Endothelial cell (in vitro differentiated cells): Measurements from ENCODE around the gene ZFP2. TPM values are rescaled to one million over a fixed set of nuclear protein-coding genes. Genes with fewer than 3 reads are reported as not detected.

Experiments
- DNase-seq: peaks from one replicate; pipeline ENCODE4 v3.0.0; 2021; ENCODE audit warnings: low spot score
- H3K27ac Mint-ChIP-seq: one replicate; pipeline ENCODE4 v1.8.0; 2021; ENCODE audit warnings: mixed read lengths, inconsistent platforms; ENCODE audit not compliant: unreplicated experiment
- H3K27me3 Mint-ChIP-seq: one replicate; pipeline ENCODE4 v1.8.0; 2021; ENCODE audit warnings: mild to moderate bottlenecking, moderate library complexity, mixed read lengths, inconsistent platforms; ENCODE audit not compliant: unreplicated experiment
- H3K36me3 Mint-ChIP-seq: one replicate; pipeline ENCODE4 v1.8.0; 2021; ENCODE audit warnings: mild to moderate bottlenecking, low read depth, mixed read lengths, inconsistent platforms; ENCODE audit not compliant: unreplicated experiment
- H3K4me1 Mint-ChIP-seq: one replicate; pipeline ENCODE4 v1.8.0; 2021; ENCODE audit warnings: mild to moderate bottlenecking, mixed read lengths, inconsistent platforms; ENCODE audit not compliant: unreplicated experiment
- H3K4me3 Mint-ChIP-seq: one replicate; pipeline ENCODE4 v1.8.0; 2021; ENCODE audit warnings: mild to moderate bottlenecking, mixed read lengths, inconsistent platforms; ENCODE audit not compliant: unreplicated experiment
- H3K9me3 Mint-ChIP-seq: one replicate; pipeline ENCODE4 v1.8.0; 2021; ENCODE audit warnings: mixed read lengths, inconsistent platforms; ENCODE audit not compliant: unreplicated experiment
- total RNA-seq: library from RNA; stranded (reverse); fragmentation: NEBNext Ultra II Directional; extraction: Animal tissue kit (Norgen Biotek cat#: 25700); gene quantifications from one replicate; pipeline ENCODE4 v1.2.1, GENCODE V29; 2021; ENCODE audit not compliant: unreplicated experiment
- TF ChIP-seq, protein P1 (sequence below): fragments of 200-600 bp; sonication (generic); IDR thresholded peaks from one replicate; pipeline ENCODE4 v1.5.0; 2021; ENCODE audit warnings: antibody characterized with exemption; ENCODE audit not compliant: unreplicated experiment

The ZFP2 gene
- total RNA-seq, 1 donor from 2014 or later: 2.8 TPM

DNA sequence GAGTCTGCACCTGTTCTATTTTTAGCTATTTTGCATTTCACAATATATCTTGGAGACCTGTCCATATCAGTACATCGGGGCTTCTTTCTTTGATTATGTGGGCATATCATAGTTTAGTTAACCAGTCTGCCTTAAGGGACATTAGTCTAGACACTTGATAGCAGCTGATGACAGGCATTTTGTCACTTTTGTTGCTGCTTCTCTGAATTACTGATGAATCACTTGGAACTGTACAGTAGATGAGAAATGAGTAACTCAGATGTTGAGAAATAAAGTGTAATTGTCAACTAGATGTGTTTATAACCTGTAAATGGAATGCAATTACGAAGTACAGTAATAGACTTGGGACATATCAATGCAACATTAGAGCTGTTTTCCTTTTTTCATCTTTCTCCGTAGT, 7.1 kb downstream of the ZFP2 start:
- TF ChIP-seq, protein P1, sequence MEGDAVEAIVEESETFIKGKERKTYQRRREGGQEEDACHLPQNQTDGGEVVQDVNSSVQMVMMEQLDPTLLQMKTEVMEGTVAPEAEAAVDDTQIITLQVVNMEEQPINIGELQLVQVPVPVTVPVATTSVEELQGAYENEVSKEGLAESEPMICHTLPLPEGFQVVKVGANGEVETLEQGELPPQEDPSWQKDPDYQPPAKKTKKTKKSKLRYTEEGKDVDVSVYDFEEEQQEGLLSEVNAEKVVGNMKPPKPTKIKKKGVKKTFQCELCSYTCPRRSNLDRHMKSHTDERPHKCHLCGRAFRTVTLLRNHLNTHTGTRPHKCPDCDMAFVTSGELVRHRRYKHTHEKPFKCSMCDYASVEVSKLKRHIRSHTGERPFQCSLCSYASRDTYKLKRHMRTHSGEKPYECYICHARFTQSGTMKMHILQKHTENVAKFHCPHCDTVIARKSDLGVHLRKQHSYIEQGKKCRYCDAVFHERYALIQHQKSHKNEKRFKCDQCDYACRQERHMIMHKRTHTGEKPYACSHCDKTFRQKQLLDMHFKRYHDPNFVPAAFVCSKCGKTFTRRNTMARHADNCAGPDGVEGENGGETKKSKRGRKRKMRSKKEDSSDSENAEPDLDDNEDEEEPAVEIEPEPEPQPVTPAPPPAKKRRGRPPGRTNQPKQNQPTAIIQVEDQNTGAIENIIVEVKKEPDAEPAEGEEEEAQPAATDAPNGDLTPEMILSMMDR: no peak
- H3K36me3 Mint-ChIP-seq: peaks cover 29% of the 10 kb centered on the region
- H3K4me3 Mint-ChIP-seq: peak overlapping the region; percentile 56
- no peak for DNase-seq
- no peak overlapping the region for H3K27ac Mint-ChIP-seq
- peaks cover 2% of the 10 kb centered on the region for H3K27me3 Mint-ChIP-seq
- H3K4me1 Mint-ChIP-seq: no peaks in the 10 kb centered on the region
- H3K9me3 Mint-ChIP-seq: peaks cover 4% of the 10 kb centered on the region

DNA sequence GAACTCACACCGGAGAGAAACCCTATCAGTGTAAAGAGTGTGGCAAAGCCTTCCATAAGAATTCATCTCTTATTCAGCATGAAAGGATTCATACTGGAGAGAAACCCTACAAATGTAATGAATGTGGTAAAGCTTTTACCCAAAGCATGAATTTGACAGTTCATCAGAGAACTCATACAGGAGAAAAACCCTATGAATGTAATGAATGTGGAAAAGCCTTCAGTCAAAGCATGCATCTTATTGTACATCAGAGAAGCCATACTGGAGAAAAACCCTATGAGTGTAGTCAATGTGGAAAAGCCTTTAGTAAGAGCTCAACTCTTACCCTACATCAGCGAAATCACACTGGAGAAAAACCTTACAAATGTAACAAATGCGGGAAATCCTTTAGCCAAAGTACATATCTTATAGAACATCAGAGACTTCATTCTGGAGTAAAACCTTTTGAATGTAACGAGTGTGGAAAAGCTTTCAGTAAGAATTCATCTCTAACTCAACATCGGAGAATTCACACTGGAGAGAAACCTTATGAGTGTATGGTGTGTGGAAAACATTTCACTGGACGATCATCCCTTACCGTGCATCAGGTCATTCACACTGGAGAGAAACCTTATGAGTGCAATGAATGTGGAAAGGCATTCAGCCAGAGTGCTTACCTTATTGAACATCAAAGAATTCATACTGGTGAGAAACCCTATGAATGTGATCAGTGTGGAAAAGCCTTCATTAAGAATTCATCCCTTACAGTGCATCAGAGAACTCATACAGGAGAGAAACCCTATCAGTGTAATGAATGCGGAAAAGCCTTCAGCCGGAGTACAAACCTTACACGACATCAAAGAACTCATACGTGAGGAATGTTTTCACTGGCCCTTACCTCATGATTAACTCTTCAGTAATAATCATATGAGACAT, 36.4 kb downstream of the ZFP2 start:
- H3K36me3 Mint-ChIP-seq: peaks cover 50% of the 10 kb centered on the region
- no peak overlapping the region for H3K27ac Mint-ChIP-seq
- H3K27me3 Mint-ChIP-seq: peaks cover 7% of the 10 kb centered on the region
- no peak overlapping the region for H3K4me3 Mint-ChIP-seq
- TF ChIP-seq, protein P1: no peak
- no peak for DNase-seq
- H3K9me3 Mint-ChIP-seq: peaks cover 66% of the 10 kb centered on the region
- H3K4me1 Mint-ChIP-seq: no peaks in the 10 kb centered on the region

DNA sequence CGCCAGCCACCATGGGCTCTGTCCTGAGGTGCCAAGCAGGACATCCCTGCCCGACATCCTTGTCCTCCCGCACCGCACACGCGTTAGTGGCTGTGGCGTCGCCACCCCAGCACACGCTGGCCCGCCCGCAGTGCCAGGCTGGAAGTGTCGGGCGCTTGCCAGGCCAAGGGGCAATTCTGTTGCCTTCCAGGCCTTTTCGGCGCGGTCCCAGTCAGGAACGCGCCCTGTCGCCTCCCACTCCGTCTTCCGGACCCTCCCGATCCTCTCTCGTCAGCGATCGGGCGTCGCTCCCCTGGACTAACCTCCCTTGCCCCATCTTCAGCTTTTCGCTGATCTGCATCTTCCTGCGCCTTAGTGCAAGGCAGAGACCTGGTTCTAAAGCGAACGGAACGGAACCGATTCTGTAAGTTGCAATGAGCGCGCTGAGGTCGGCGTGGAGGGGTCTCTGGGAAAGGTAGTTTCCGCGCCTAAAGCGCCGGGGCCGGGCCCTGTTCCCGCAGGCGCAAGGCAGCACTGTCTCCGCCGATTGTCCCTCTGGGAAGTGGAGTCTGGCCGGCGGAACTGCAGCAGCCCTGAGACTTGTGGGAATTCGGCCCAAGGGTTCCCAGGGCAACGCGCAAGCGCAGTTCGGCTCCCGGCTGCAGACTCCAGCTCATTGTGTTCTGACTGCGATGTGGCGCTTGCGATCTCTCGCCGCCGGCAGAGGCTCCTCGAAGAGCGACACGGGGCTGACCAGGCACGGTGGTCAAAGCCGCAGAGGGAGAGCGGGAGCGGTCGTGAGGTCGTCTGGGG, 45.1 kb downstream of the ZFP2 start, which contains the start of gene ZNF454:
TSS of gene ZNF454 (plus strand) at position 630 of the 792 bp plus-strand sequence. CDS start 1,594 bp downstream, outside the sequence.
- H3K36me3 Mint-ChIP-seq: peaks cover 33% of the 10 kb centered on the region
- peak within 1 kb of the TSS; percentile 28 for H3K4me3 Mint-ChIP-seq
- DNase-seq: no peak
- TF ChIP-seq, protein P1: no peak
- peaks cover 11% of the 10 kb centered on the region for H3K27me3 Mint-ChIP-seq
- H3K27ac Mint-ChIP-seq: no peak within 1 kb of the TSS
- peaks cover 59% of the 10 kb centered on the region for H3K9me3 Mint-ChIP-seq
- no peaks in the 10 kb centered on the region for H3K4me1 Mint-ChIP-seq

DNA sequence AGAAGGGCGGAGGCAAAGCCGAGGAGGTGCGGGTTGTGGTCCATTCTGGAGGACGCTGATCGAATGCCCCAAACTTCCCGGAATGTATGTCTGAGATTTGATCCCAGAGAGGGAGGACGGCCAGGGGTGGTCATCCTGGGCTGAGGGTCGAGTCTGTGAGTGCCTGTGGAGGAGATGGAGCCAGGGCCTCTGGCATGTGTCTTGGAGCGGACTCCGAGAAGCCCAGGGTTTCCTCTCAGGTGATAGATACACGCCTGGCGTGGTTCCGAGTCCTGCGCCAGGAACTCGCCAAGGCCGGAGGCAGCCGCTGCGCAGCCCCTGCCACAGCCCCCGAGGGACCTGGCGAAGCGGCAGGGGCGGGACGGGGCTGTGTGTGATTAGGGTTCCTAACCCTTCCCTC, 45.6 kb downstream of the ZFP2 start:
- no peaks in the 10 kb centered on the region for H3K4me1 Mint-ChIP-seq
- TF ChIP-seq, protein P1: no peak
- peaks cover 11% of the 10 kb centered on the region for H3K27me3 Mint-ChIP-seq
- H3K4me3 Mint-ChIP-seq: no peak overlapping the region
- peaks cover 35% of the 10 kb centered on the region for H3K36me3 Mint-ChIP-seq
- DNase-seq: no peak
- no peak overlapping the region for H3K27ac Mint-ChIP-seq
- H3K9me3 Mint-ChIP-seq: peaks cover 56% of the 10 kb centered on the region
